ENCODE measurements around the gene SENP1. TPM values are rescaled to one million over a fixed set of nuclear protein-coding genes. Genes with fewer than 3 reads are reported as not detected.

Gene SENP1
- total and polyA plus RNA-seq, 2 of the 13 experiments (the other 11 are each of a cell fraction or from before 2014, with no cell fraction given): 14.0 to 20.2 TPM

DNA sequence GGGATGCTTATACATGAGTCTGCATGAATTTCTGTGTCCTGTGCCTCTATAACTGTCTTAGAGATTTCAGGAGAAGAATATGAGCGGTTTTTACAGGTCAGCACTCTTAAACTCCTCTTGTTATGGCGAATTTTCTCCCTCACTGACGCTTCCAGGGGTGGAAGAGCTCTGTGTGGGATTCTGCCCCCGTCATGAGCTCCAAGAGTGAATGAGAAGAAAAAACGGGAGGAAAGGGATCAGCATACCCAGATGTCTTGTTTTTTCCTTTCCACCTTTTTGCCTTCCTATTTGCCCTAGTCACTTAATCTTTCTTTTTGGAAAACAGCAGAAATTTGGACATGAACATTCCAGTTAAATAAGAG, 13.9 kb upstream of the SENP1 start:
- TF ChIP-seq, protein P1, sequence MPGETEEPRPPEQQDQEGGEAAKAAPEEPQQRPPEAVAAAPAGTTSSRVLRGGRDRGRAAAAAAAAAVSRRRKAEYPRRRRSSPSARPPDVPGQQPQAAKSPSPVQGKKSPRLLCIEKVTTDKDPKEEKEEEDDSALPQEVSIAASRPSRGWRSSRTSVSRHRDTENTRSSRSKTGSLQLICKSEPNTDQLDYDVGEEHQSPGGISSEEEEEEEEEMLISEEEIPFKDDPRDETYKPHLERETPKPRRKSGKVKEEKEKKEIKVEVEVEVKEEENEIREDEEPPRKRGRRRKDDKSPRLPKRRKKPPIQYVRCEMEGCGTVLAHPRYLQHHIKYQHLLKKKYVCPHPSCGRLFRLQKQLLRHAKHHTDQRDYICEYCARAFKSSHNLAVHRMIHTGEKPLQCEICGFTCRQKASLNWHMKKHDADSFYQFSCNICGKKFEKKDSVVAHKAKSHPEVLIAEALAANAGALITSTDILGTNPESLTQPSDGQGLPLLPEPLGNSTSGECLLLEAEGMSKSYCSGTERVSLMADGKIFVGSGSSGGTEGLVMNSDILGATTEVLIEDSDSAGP (CRISPR knock-in tag; IDR thresholded peaks at IDR 0.05; ENCODE audit: borderline replicate concordance): no peak
- no peak for TF ChIP-seq SRSF4 (IDR thresholded peaks at IDR 0.05; ENCODE audit: low read depth, low read length, poor library complexity, severe bottlenecking)
- in situ Hi-C loops (cut with HindIII; ENCODE audit: extremely low pct_ligation_motif_present, low pct_unique_long_range_greater_than_20kb) (no loop called here), intact Hi-C loops (cut with micrococcal nuclease; ENCODE audit: unreplicated experiment) (no loop called here)
- Histone ChIP-seq H3K4me1 (ENCODE audit: insufficient read depth, low read length) (peaks cover 25% of the 10 kb centered on the region), H4K20me1 (ENCODE audit: insufficient read depth, low read length) (no peaks in the 10 kb centered on the region), H3K4me3 (replicated peaks in 1 of 3; ENCODE audit: insufficient read depth in 1 of 3, low read depth in 2 of 3, low read length in 3 of 3) (no peak overlapping the region), H3K27ac (ENCODE audit: extremely low read length, insufficient read depth, low read length) (no peak overlapping the region), H3K79me2 (ENCODE audit: insufficient read depth, low read length) (no peaks in the 10 kb centered on the region), H3K9ac (ENCODE audit: insufficient read depth, low read depth, low read length) (no peak overlapping the region), H3K9me3 (ENCODE audit: low read length) (no peaks in the 10 kb centered on the region), H3K4me2 (ENCODE audit: low read depth, low read length) (no peak overlapping the region), H2AFZ (ENCODE audit: low read length) (no peak overlapping the region), H3K36me3 (replicated peaks in 1 of 2; ENCODE audit: control insufficient read depth in 1 of 2, insufficient read depth in 2 of 2, low read length in 2 of 2) (no peaks in the 10 kb centered on the region), H3K27me3 (ENCODE audit: control insufficient read depth in 1 of 2, insufficient read depth in 2 of 2, low read length in 2 of 2) (peaks cover 2 to 4% of the 10 kb centered on the region in 2 experiments; a peak in 2 of 5 replicates)
- no peak for FAIRE-seq
- BruUV-seq (replicated peaks): no TSS peak
- 13% methylated on average over 5 of the region's 5 CpGs for WGBS (ENCODE audit: low lambda C conversion rate)
- ChIA-PET CTCF (ENCODE audit: low intra/inter-chr PET ratio, low total read pairs) (no interaction called here), POLR2A (no interaction called here)
- no peak for DNase-seq (ENCODE audit: low spot score)
- no peak for ATAC-seq

- Histone ChIP-seq H3K4me3 (replicated peaks in 1 of 3; ENCODE audit: insufficient read depth in 1 of 3, low read depth in 2 of 3, low read length in 3 of 3) (no peak within 1 kb of the TSS), H3K27me3 (ENCODE audit: control insufficient read depth in 1 of 2, insufficient read depth in 2 of 2, low read length in 2 of 2) (peaks cover 2 to 7% of the 10 kb centered on the region in 2 experiments; a peak in 2 of 5 replicates), H3K9ac (ENCODE audit: insufficient read depth, low read depth, low read length) (no peak within 1 kb of the TSS), H3K27ac (ENCODE audit: extremely low read length, insufficient read depth, low read length) (no peak within 1 kb of the TSS), H3K36me3 (replicated peaks in 1 of 2; ENCODE audit: control insufficient read depth in 1 of 2, insufficient read depth in 2 of 2, low read length in 2 of 2) (no peaks in the 10 kb centered on the region), H3K4me2 (ENCODE audit: low read depth, low read length) (no peak within 1 kb of the TSS), H3K4me1 (ENCODE audit: insufficient read depth, low read length) (peaks cover 22% of the 10 kb centered on the region), H2AFZ (ENCODE audit: low read length) (no peak within 1 kb of the TSS), H3K79me2 (ENCODE audit: insufficient read depth, low read length) (no peaks in the 10 kb centered on the region), H3K9me3 (ENCODE audit: low read length) (no peaks in the 10 kb centered on the region), H4K20me1 (ENCODE audit: insufficient read depth, low read length) (no peaks in the 10 kb centered on the region)
- TF ChIP-seq KAT2B (IDR thresholded peaks at IDR 0.05; ENCODE audit: borderline replicate concordance, low read depth, low read length) (no peak), PPARG (CRISPR knock-in tag; conservative IDR thresholded peaks at IDR 0.05) (no peak), RBFOX2 (IDR thresholded peaks at IDR 0.05; ENCODE audit: low read depth, low read length) (no peak), DZIP1 (CRISPR knock-in tag; IDR thresholded peaks at IDR 0.05) (no peak), TFAP4 (IDR thresholded peaks at IDR 0.05; ENCODE audit: borderline replicate concordance, low read depth) (no peak), RARA (CRISPR knock-in tag; IDR thresholded peaks at IDR 0.05) (no peak), ZNF788 (CRISPR knock-in tag; IDR thresholded peaks at IDR 0.05; ENCODE audit: borderline replicate concordance) (no peak), ZNF256 (CRISPR knock-in tag; conservative IDR thresholded peaks at IDR 0.05) (no peak)
- TF ChIP-seq, protein P2, sequence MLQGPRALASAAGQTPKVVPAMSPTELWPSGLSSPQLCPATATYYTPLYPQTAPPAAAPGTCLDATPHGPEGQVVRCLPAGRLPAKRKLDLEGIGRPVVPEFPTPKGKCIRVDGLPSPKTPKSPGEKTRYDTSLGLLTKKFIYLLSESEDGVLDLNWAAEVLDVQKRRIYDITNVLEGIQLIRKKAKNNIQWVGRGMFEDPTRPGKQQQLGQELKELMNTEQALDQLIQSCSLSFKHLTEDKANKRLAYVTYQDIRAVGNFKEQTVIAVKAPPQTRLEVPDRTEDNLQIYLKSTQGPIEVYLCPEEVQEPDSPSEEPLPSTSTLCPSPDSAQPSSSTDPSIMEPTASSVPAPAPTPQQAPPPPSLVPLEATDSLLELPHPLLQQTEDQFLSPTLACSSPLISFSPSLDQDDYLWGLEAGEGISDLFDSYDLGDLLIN (CRISPR knock-in tag; IDR thresholded peaks at IDR 0.05; ENCODE audit: borderline replicate concordance): no peak
- FAIRE-seq: no peak
- ATAC-seq: no peak
- CTCF ChIA-PET (ENCODE audit: low intra/inter-chr PET ratio, low total read pairs): no interaction called here
- DNase-seq (ENCODE audit: low spot score): no peak
- BruUV-seq (replicated peaks): no TSS peak
- in situ Hi-C loops (cut with HindIII; ENCODE audit: extremely low pct_ligation_motif_present, low pct_unique_long_range_greater_than_20kb): no loop called here
- WGBS (ENCODE audit: low lambda C conversion rate): 59% methylated on average over 20 of the region's 20 CpGs
- intact Hi-C loops (cut with micrococcal nuclease; ENCODE audit: unreplicated experiment): no loop called here
- POLR2A ChIA-PET: no interaction called here
Measured at GRCh38 chr12:48119078-48119833, 13.4 kb upstream of the SENP1 start, which contains the start of gene PFKM. Gene PFKM, plus strand, starts transcription at chr12:48119364. Its CDS starts 3,411 bp downstream, at chr12:48122775.

All from HepG2 (cell line).